Measurements from ENCODE around the gene GRIK4. TPM values are rescaled to one million over a fixed set of nuclear protein-coding genes. Genes with fewer than 3 reads are reported as not detected.

Gene GRIK4
- total and polyA plus RNA-seq, 9 of the 15 experiments (the other 6 are each of a cell fraction or from before 2014, with no cell fraction given): not detected

- TF ChIP-seq ARHGAP35 (IDR thresholded peaks at IDR 0.05; ENCODE audit: partially characterized antibody): no peak
- TF ChIP-seq HES1 (IDR thresholded peaks at IDR 0.05; ENCODE audit: low read depth): no peak
Observed at GRCh38 chr11:121037016-121037415, 525.5 kb downstream of the GRIK4 start (continued).

Other genes with a start within 250 kb of the GRIK4 start
- 1.3 TPM in 2 replicates for gene TLCD5, start 186.4 kb upstream of the GRIK4 start, total RNA-seq (2014; rRNA removed)
- gene TLCD5, start 186.4 kb upstream of the GRIK4 start, total RNA-seq (2014; rRNA removed; fragmentation: Illumina TruSeq; extraction: Trizol): 1.7 and 1.9 TPM in 2 replicates
- 0.75 and 0.94 TPM in 2 replicates for gene TLCD5, start 186.4 kb upstream of the GRIK4 start, total RNA-seq (2015; rRNA removed; fragmentation: Illumina TruSeq; extraction: Trizol)
- gene TLCD5, start 186.4 kb upstream of the GRIK4 start, total RNA-seq (2021): 1.3 and 1.4 TPM in 2 replicates
- 4.8 and 5.1 TPM in 2 replicates for gene TLCD5, start 186.4 kb upstream of the GRIK4 start, polyA plus RNA-seq (2011; rRNA removed)
- gene TLCD5, start 186.4 kb upstream of the GRIK4 start, polyA plus RNA-seq (2014; fragmentation: Illumina TruSeq; extraction: Trizol): 1.3 and 1.8 TPM in 2 replicates
- gene TLCD5, start 186.4 kb upstream of the GRIK4 start, polyA plus RNA-seq (2014; fragmentation: Nextera tagmentation; extraction: Ambion mirVana): 1 to 10 TPM; 1.6 to 1.7 TPM
- gene TLCD5, start 186.4 kb upstream of the GRIK4 start, polyA plus RNA-seq (2014; rRNA removed): 1.5 and 1.8 TPM in 2 replicates
- 25.6 and 29.5 TPM in 2 replicates for gene ARHGEF12, start 175.3 kb upstream of the GRIK4 start, total RNA-seq (2014; rRNA removed)
- 51.7 and 61.3 TPM in 2 replicates for gene ARHGEF12, start 175.3 kb upstream of the GRIK4 start, total RNA-seq (2014; rRNA removed; fragmentation: Illumina TruSeq; extraction: Trizol)
- gene ARHGEF12, start 175.3 kb upstream of the GRIK4 start, total RNA-seq (2015; rRNA removed; fragmentation: Illumina TruSeq; extraction: Trizol): 43.6 and 47.0 TPM in 2 replicates
- gene ARHGEF12, start 175.3 kb upstream of the GRIK4 start, total RNA-seq (2021): 39.9 and 44.6 TPM in 2 replicates
- gene ARHGEF12, start 175.3 kb upstream of the GRIK4 start, polyA plus RNA-seq (2011; rRNA removed): 13.5 and 27.1 TPM in 2 replicates
- gene ARHGEF12, start 175.3 kb upstream of the GRIK4 start, polyA plus RNA-seq (2014; fragmentation: Illumina TruSeq; extraction: Trizol): 29.9 and 32.6 TPM in 2 replicates
- 1 to 10 TPM; 3.5 to 4.6 TPM for gene ARHGEF12, start 175.3 kb upstream of the GRIK4 start, polyA plus RNA-seq (2014; fragmentation: Nextera tagmentation; extraction: Ambion mirVana)
- gene ARHGEF12, start 175.3 kb upstream of the GRIK4 start, polyA plus RNA-seq (2014; rRNA removed): 17.8 and 19.3 TPM in 2 replicates

Measured in K562 (cell line).